ENCODE data around the gene ABI3BP.

GRCh38 chr3:100810671-100811070, 182.6 kb downstream of the ABI3BP start:
- TF ChIP-seq CTCF (IDR thresholded peaks at IDR 0.05; ENCODE audit: insufficient read depth, low read length, poor library complexity, severe bottlenecking): no peak
- no peak for TF ChIP-seq EZH2phosphoT487 (conservative IDR thresholded peaks at IDR 0.05; ENCODE audit: low read length)

Data from SU-DHL-6 (cell line).